OCI-LY7 (cell line): Measurements from ENCODE around the gene FUT8. TPM values are rescaled to one million over a fixed set of nuclear protein-coding genes. Genes with fewer than 3 reads are reported as not detected.

ENCODE experiments used
- BruUV-seq: library from RNA; stranded (reverse); fragments of 400-500 nt; replicated peaks from 2 replicates; lab custom pipeline; 2021; lab: Mats Ljungman, UMichigan
- CTCF ChIA-PET: fragments of 300-600 bp; sonication (Branson Sonifier 250); formaldehyde crosslinking; loops from one replicate; lab custom pipeline; 2022; ENCODE audit warnings: antibody characterized with exemption; ENCODE audit not compliant: unreplicated experiment; lab: Charles Lee
- POLR2A ChIA-PET: fragments of 300-600 bp; sonication (Branson Sonifier 250); formaldehyde crosslinking; loops from one replicate; lab custom pipeline; 2022; ENCODE audit warnings: antibody characterized with exemption; lab: Charles Lee
- DNase-seq: peaks from one replicate; pipeline ENCODE4 v3.0.0-alpha.2; 2015; ENCODE audit warnings: low spot score
- H2AFZ ChIP-seq: fragments of 200-600 bp; sonication (generic), shearing (Covaris generic); 2 replicates; pipeline ENCODE4 v1.6.1; 2014; ENCODE audit warnings: mild to moderate bottlenecking, antibody characterized with exemption, low read length, moderate library complexity
- H3K27ac ChIP-seq: fragments of 200-600 bp; sonication (generic); 2 replicates; pipeline ENCODE4 v1.5.1; 2014; ENCODE audit warnings: mixed run types, low read depth, mild to moderate bottlenecking, moderate library complexity, low read length, inconsistent platforms; ENCODE audit not compliant: poor library complexity, severe bottlenecking
- H3K36me3 ChIP-seq: fragments of 200-600 bp; sonication (generic); 2 replicates; pipeline ENCODE4 v1.6.1; 2014; ENCODE audit warnings: mild to moderate bottlenecking, antibody characterized with exemption, low read length, moderate library complexity, mixed read lengths; ENCODE audit not compliant: insufficient read depth
- H3K4me1 ChIP-seq: fragments of 200-600 bp; sonication (generic); 2 replicates; pipeline ENCODE4 v1.5.1; 2014; ENCODE audit warnings: mild to moderate bottlenecking, low read length; ENCODE audit not compliant: insufficient read depth, poor library complexity, severe bottlenecking
- H3K4me2 ChIP-seq: fragments of 200-600 bp; sonication (generic); 2 replicates; pipeline ENCODE4 v1.6.1; 2014; ENCODE audit warnings: mild to moderate bottlenecking, low read length
- H3K4me3 ChIP-seq: fragments of 200-600 bp; sonication (generic); 2 replicates; pipeline ENCODE4 v1.5.1; 2014; ENCODE audit warnings: mild to moderate bottlenecking, low read depth, low read length; ENCODE audit not compliant: poor library complexity, severe bottlenecking
- H3K79me2 ChIP-seq: fragments of 200-600 bp; sonication (generic); 2 replicates; pipeline ENCODE4 v1.6.1; 2016; ENCODE audit warnings: low read depth, mild to moderate bottlenecking, low read length, moderate library complexity, mixed read lengths; ENCODE audit not compliant: insufficient read depth
- H3K9me2 ChIP-seq: fragments of 200-600 bp; sonication (generic); 2 replicates; pipeline ENCODE4 v1.6.1; 2016; ENCODE audit warnings: mild to moderate bottlenecking, low read length, mixed read lengths; ENCODE audit not compliant: insufficient read depth
- H3K9me3 ChIP-seq: fragments of 200-600 bp; sonication (generic); 2 replicates; pipeline ENCODE4 v1.6.1; 2014; ENCODE audit warnings: mild to moderate bottlenecking, mixed run types, low read length, mixed read lengths
- H4K20me1 ChIP-seq: fragments of 200-600 bp; sonication (generic); 2 replicates; pipeline ENCODE4 v1.6.1; 2014; ENCODE audit warnings: mild to moderate bottlenecking, antibody characterized with exemption, low read length, moderate library complexity, mixed read lengths; ENCODE audit not compliant: insufficient read depth
- CTCF ChIP-seq: fragments of 200-600 bp; sonication (generic); conservative IDR thresholded peaks from 2 replicates; pipeline ENCODE4 v1.5.1; 2014; ENCODE audit warnings: mild to moderate bottlenecking, antibody characterized with exemption, low read length, moderate library complexity, mixed read lengths
- EZH2phosphoT487 ChIP-seq: fragments of 200-600 bp; sonication (generic); IDR thresholded peaks from 2 replicates; pipeline ENCODE4 v1.6.1; 2018; ENCODE audit warnings: low read depth, borderline replicate concordance, mild to moderate bottlenecking, mixed run types, antibody characterized with exemption, low read length, moderate library complexity, mixed read lengths
- intact Hi-C: fragments of 100-400 bp; cut with micrococcal nuclease; formaldehyde crosslinking; loops from one replicate; pipeline ENCODE4 v1.10.0; 2022; ENCODE audit not compliant: unreplicated experiment
- total RNA-seq, 2 experiments: library from RNA; depleted of rRNA in 1 of 2; stranded (reverse); fragments of >200 nt in 1 of 2; shearing (Covaris generic) in 1 of 2; gene quantifications; 2 replicates each; pipeline ENCODE4 v1.2.3, GENCODE V29; 2014 to 2022

Gene FUT8
- total RNA-seq, 2 experiments from 2014 or later, result 90.3 to 174 TPM

GRCh38 chr14:65428691-65429090 is 16.2 kb downstream of the FUT8 start:
- TF ChIP-seq CTCF (no peak), EZH2phosphoT487 (no peak)
- BruUV-seq, result no TSS peak
- Histone ChIP-seq H4K20me1 (peaks cover 6% of the 10 kb centered on the region; the same call in 1 of the 2 replicates), H3K4me2 (no peak overlapping the region), H2AFZ (no peak overlapping the region), H3K79me2 (peaks cover 100% of the 10 kb centered on the region), H3K9me2 (no peaks in the 10 kb centered on the region), H3K4me1 (peaks cover 42% of the 10 kb centered on the region), H3K4me3 (no peak overlapping the region), H3K36me3 (peaks cover 87% of the 10 kb centered on the region), H3K9me3 (peaks cover 2% of the 10 kb centered on the region; the same call in 1 of the 2 replicates), H3K27ac (no peak overlapping the region)
- ChIA-PET CTCF (no interaction called here), POLR2A (interaction anchor here (0.6 to 2.5 kb wide), 2 partner anchors 13 to 1787 kb away, joined by 3 to 13 read pairs; no protein-coding TSS in a partner anchor)
- intact Hi-C loops, result no loop called here
- DNase-seq, result no peak

- H3K79me2 ChIP-seq, result peaks cover 100% of the 10 kb centered on the region
- intact Hi-C loops, result no loop called here
- no peak overlapping the region for H3K4me2 ChIP-seq
- TF ChIP-seq EZH2phosphoT487 (no peak), CTCF (no peak)
- CTCF ChIA-PET, result no interaction called here
- no peak overlapping the region for H2AFZ ChIP-seq
- H3K4me3 ChIP-seq, result no peak overlapping the region
- H3K4me1 ChIP-seq, result peaks cover 44% of the 10 kb centered on the region
- peaks cover 89% of the 10 kb centered on the region for H3K36me3 ChIP-seq
- no peak for DNase-seq
- no TSS peak for BruUV-seq
- no peaks in the 10 kb centered on the region for H3K9me2 ChIP-seq
- peaks cover 10% of the 10 kb centered on the region; the same call in 1 of the 2 replicates for H4K20me1 ChIP-seq
- POLR2A ChIA-PET, result interaction anchor here (0.6 to 2.5 kb wide), 9 partner anchors 14 to 204 kb away, joined by 3 to 13 read pairs (median 3); no protein-coding TSS in a partner anchor
- H3K27ac ChIP-seq, result no peak overlapping the region
- peaks cover 12% of the 10 kb centered on the region; the same call in 1 of the 2 replicates for H3K9me3 ChIP-seq
Measured at GRCh38 chr14:65429757-65430156, 17.2 kb downstream of the FUT8 start.

GRCh38 chr14:65431245-65431644 is 18.7 kb downstream of the FUT8 start:
- no peak overlapping the region for H2AFZ ChIP-seq
- TF ChIP-seq CTCF, result no peak
- TF ChIP-seq EZH2phosphoT487, result no peak
- no peak overlapping the region for H3K4me3 ChIP-seq
- intact Hi-C loops, result no loop called here
- H3K4me1 ChIP-seq, result peaks cover 44% of the 10 kb centered on the region
- H3K79me2 ChIP-seq, result peaks cover 100% of the 10 kb centered on the region
- H3K9me3 ChIP-seq, result peaks cover 23% of the 10 kb centered on the region; the same call in 1 of the 2 replicates
- ChIA-PET CTCF (no interaction called here), POLR2A (interaction anchor here (0.6 to 1.9 kb wide), 2 partner anchors 15 to 22 kb away, joined by 4 to 6 read pairs; no protein-coding TSS in a partner anchor)
- DNase-seq, result no peak
- no TSS peak for BruUV-seq
- no peak overlapping the region for H3K4me2 ChIP-seq
- H3K9me2 ChIP-seq, result no peaks in the 10 kb centered on the region
- no peak overlapping the region for H3K27ac ChIP-seq
- H4K20me1 ChIP-seq, result peaks cover 9% of the 10 kb centered on the region; the same call in 1 of the 2 replicates
- H3K36me3 ChIP-seq, result peaks cover 91% of the 10 kb centered on the region
